ENCODE results near the gene FCHSD1.

GRCh38 chr5:141681295-141681694 lies 30.1 kb upstream of the FCHSD1 start:
- TF ChIP-seq CTCF (IDR thresholded peaks at IDR 0.05) (no peak), POLR2A (IDR thresholded peaks at IDR 0.05) (no peak)

All from uterus (tissue), 2 donors.